H4 (cell line): Measurements from ENCODE around the gene HNF4A. TPM values are rescaled to one million over a fixed set of nuclear protein-coding genes. Genes with fewer than 3 reads are reported as not detected.
"Not testable (repeated sequence)": the region's sequence is repeated elsewhere in the genome, so short reads cannot be mapped to it uniquely, and the experiment has no call there.

Source experiments
- DNase-seq: peaks from one replicate; pipeline ENCODE4 v3.0.0-alpha.2; 2015; ENCODE audit warnings: low spot score
- total RNA-seq: library from RNA; depleted of rRNA; stranded (reverse); fragments of >200 nt; shearing (Covaris generic); gene quantifications from 2 replicates; pipeline ENCODE4 v1.2.3, GENCODE V29; 2014; rRNA removed

Gene HNF4A
- total RNA-seq, 1 experiment from 2014 or later: not detected

DNA sequence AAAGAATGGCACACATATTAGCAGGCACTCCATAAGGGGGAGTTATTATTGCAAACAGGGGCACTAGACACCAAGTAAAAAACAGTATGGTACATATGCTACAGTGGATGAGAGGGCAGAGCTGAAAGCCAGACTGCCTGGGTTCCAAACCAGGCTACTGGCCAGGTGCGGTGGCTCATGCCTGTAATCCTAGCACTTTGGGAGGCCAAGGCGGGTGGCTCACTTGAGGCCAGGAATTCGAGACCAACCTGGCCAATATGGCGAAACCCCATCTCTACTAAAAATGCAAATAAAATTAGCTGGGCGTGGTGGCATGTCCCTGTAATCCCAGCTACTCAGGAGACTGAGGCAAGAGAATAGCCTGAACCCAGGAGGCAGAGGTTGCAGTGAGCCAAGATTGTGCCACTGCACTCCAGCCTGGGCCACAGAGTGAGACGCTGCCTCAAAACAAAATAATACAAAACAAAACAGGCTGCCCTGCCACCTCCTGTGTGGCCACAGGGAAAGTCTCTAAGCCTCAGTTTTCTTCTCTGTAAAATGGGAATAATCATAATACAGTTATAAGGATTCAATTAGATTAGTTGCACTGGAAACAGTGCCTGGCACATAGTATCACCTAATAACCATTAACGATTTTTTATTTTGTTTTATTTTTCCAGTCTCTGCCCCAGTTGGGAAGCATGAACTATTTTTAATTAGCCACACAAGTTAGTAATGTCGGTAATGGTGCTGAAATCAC lies 112.7 kb downstream of the HNF4A start:
- DNase-seq: no peak

DNA sequence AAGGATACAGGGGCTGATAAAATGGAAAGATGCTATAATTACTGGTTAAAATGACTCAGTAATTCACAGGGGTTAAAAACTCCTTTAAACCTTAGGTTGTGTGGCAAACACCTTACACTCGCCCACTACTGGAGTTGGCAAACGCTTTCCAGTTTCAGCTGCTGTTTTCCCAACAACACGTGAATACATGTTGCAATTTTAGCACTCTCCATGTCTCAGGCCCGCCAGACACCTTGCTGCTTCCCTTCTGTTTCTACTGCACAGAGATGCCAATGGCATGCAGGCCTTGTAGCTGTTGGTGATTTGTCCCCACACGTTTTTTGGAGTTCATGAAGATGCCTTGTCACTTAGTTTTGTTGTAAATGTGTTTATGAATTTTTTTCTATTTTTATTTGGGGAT lies 114.8 kb downstream of the HNF4A start:
- no peak for DNase-seq

DNA sequence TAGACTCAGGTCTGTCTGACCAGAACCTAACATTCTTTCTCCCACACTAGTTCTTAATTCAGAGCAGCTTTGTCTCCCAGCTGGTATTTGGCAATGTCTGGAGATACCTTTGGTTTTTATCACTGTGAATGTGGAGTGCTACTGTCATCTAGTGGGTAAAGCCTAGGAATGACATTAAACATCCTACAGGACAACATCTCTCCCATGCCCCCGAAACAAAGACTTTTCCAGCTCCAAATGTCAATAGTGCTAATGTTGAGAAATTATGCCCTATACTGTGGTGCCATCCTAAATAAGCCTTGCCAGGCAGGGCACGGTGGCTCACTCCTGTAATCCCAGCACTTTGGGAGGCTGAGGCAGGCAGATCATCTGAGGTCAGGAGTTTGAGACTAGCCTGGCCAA lies 116.0 kb downstream of the HNF4A start:
- no peak for DNase-seq

DNA sequence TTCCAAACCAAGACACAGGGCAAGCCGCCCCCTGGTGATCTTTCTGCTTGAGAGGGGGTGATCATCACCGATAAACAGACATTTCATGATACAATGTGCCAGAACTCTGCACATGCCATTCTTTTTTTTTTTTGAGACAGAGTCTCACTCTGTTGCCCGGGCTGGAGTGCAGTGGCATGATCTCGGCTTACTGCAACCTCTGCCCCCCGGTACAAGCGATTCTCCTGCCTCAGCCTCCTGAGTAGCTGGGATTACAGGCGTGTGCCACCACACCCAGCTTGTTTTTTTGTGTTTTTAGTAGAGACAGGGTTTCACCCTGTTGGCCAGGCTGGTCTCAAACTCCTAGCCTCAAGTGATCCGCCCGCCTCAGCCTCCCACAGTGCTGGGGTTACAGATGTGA lies 116.8 kb downstream of the HNF4A start:
- DNase-seq: not testable (repeated sequence)

DNA sequence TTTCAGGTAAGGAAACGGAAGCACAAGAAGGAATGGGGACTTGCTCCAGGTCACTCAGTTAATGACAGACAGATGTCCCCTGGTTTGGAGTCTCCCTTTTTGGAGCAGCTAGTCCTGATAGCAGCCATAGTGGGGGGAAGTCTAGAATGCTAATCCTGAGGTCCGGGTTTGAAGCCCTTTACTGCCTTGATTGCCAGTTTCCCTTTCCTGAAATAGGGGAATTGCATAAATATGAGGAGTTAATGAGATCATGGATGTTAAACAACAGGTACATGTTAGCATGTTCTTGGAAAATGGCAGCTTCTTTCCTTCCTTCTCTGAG lies 119.8 kb downstream of the HNF4A start:
- no peak for DNase-seq

DNA sequence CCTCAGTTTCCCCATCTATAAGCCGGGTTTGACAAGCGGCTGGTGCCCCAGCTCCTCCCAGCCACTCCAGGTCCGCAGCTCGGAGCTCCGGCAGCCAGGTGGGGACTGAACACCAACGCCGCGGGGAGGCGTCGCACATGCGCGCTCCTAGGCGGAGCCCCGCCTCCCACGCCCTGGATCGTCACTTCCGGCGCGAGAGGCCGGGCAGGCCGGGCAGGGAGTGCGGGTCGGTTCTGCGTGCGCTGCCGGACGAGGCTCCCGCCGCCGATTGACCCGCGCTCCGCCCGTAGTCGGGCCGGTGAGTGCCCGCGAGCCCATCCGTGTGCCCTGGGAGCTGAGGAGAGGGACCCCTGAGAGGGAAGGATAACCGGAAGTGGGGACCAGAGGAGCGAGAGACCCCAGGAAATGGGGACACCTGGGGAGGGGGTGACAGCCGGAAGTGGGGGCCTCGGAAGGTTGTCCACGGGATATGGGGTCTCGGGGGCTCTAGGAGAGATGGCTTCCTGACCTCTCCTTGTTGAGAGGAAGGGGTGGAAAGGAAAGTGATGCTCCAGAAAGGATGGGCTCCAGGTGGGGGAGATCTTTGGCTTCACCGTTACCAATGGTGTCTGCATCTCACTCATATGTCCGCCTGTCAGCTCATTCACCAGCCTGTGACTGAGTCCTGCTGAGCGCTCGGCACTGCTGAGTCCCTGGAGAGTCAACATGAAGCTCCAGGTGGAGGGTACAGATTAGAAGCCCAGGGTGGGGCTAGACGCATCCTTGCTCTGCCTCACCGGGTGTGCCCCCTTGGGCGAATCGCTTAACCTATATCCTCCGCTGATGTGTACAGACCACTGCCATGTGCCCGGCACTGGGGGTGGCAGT lies 120.4 kb downstream of the HNF4A start, which contains the start of gene TTPAL:
TSS of gene TTPAL (plus strand) at position 181 of the 867 bp plus-strand sequence. CDS start 4,126 bp downstream, outside the sequence.
- DNase-seq: peak; percentile 85

DNA sequence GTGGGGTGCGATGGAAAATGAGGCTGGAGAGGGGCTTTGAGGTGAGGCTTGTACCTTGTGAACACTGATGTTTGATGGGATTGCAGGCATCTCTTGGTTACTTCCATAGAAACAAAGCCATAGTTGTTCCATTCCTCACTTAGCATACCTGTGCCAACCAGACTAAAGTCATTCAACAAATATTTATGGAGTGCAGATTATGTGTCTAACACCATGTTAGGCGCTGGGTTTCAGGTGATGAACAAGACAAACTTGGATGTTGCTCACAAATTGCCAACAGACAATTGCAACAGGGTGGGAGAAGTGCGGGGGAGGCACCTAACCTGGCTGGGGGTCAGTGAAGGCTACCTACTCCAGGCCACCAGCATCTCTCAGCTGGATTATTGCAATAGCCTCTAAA lies 121.7 kb downstream of the HNF4A start:
- no peak for DNase-seq

DNA sequence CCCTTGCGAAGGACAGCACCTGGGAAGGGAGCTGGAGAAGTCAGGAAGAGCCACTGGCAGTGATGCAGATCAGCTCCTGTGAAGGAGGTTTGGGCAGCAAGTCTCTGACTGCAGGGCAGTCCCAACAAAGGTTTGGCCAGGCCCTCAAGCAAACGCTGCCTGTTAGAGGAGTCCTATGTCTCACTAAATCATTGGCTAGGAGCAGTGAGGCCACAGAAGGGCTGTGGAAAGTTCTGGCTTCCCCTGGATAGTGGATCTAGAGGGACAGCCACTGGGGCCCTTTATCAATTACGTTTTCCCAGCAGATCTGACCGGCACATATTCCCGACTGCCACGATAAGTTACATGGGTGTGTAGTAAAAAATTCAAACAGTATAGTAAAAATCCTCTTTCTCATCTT lies 122.7 kb downstream of the HNF4A start:
- no peak for DNase-seq

DNA sequence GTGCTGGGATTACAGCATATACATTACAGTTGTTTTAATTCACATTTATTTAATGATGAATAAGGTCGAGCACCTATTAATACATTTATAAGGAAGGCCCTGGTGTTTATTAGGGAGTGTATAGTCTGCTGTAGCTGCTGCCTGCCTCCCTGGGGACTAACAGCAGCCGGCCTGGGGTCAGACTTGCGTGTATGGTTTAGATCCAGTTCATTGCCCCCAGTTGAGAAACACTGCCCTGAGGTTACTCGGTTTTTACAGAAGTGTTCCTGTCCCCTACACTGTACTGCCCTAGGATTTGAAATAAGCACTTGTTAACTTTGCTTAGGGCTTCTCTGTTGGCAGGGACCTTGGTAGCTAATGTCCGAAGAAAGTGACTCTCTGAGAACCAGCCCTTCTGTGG lies 124.1 kb downstream of the HNF4A start:
- no peak for DNase-seq

DNA sequence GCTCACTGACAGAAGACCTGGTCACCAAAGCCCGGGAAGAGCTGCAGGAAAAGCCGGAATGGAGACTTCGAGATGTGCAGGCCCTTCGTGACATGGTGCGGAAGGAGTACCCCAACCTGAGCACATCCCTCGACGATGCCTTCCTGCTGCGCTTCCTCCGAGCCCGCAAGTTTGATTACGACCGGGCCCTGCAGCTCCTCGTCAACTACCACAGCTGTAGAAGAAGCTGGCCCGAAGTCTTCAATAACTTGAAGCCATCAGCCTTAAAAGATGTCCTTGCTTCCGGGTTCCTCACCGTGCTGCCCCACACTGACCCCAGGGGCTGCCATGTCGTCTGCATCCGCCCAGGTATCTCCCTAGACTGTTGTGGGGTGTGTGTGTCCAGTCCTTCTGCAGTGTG lies 124.6 kb downstream of the HNF4A start:
- no peak for DNase-seq

DNA sequence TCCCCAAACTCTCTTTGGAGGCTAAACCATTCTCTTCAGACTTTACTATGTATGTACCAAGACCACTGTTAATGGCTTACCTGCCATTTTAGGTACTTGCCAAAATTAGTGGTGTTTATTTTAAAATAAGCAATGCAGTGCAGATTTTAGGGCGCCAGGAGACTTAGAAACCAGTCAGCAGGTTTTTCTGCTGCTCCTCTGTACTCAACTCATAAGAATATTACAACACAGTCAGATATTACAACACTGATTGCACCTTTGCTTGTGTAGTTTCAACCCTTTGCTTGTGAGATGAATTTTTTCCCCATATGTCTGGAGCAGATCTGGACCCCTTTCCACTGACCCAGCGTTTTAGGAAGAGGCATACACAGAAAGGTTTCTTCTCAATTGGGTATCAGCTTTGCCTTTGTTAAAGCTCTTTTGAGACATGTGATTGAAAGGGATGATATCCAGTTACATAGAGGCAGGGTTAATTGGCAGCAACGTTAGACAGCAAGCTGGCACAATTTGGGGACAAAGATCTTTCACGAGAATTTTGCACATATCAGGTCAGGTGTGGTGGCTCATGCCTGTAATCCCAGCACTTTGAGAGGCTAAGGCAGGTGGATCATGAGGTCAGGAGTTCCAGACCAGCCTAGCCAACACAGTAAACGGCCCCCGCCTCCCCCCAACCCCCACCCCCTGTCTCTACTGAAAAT lies 126.4 kb downstream of the HNF4A start:
- no peak for DNase-seq

DNA sequence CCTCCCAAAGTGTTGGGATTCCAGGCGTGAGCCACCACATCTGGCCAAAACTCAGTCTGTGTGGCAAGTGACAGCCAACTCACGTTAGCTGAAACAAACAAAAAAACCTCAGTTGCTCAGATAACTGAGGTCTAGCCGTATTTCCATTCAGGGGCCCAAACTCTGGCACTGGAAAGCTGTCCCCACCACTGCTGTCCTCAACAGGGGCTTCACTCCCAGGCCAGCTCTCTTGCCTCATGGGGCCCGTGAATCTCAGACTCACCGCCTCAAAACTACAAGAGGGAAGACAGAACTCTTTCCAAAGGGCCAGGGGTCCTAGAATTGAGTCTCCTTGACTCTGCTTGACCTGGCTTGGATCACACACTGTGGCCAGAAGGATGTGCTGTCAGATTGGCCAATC lies 127.6 kb downstream of the HNF4A start:
- DNase-seq: no peak

Other genes with a start within 250 kb of the HNF4A start
- gene JPH2, start 168.5 kb upstream of the HNF4A start, total RNA-seq: 0.15 TPM in 1 of 2 replicates, not detected in the other
- 57.7 and 76.0 TPM in 2 replicates for gene OSER1, start 144.9 kb upstream of the HNF4A start, total RNA-seq
- gene GDAP1L1, start 108.4 kb upstream of the HNF4A start, total RNA-seq: 0.08 TPM in 1 of 2 replicates, not detected in the other
- 7.6 and 7.9 TPM in 2 replicates for gene FITM2, start 44.5 kb upstream of the HNF4A start, total RNA-seq
- not detected in 2 replicates for gene R3HDML, start 18.7 kb upstream of the HNF4A start, total RNA-seq
- 8.8 and 11.2 TPM in 2 replicates for gene TTPAL, start 120.2 kb downstream of the HNF4A start, total RNA-seq
- gene SERINC3, start 166.4 kb downstream of the HNF4A start, total RNA-seq: 46.4 and 82.7 TPM in 2 replicates
- gene PKIG, start 226.9 kb downstream of the HNF4A start, total RNA-seq: 73.8 and 77.3 TPM in 2 replicates